Measurements from ENCODE around the gene EEFSEC.

Gene EEFSEC, protein sequence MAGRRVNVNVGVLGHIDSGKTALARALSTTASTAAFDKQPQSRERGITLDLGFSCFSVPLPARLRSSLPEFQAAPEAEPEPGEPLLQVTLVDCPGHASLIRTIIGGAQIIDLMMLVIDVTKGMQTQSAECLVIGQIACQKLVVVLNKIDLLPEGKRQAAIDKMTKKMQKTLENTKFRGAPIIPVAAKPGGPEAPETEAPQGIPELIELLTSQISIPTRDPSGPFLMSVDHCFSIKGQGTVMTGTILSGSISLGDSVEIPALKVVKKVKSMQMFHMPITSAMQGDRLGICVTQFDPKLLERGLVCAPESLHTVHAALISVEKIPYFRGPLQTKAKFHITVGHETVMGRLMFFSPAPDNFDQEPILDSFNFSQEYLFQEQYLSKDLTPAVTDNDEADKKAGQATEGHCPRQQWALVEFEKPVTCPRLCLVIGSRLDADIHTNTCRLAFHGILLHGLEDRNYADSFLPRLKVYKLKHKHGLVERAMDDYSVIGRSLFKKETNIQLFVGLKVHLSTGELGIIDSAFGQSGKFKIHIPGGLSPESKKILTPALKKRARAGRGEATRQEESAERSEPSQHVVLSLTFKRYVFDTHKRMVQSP

DNA sequence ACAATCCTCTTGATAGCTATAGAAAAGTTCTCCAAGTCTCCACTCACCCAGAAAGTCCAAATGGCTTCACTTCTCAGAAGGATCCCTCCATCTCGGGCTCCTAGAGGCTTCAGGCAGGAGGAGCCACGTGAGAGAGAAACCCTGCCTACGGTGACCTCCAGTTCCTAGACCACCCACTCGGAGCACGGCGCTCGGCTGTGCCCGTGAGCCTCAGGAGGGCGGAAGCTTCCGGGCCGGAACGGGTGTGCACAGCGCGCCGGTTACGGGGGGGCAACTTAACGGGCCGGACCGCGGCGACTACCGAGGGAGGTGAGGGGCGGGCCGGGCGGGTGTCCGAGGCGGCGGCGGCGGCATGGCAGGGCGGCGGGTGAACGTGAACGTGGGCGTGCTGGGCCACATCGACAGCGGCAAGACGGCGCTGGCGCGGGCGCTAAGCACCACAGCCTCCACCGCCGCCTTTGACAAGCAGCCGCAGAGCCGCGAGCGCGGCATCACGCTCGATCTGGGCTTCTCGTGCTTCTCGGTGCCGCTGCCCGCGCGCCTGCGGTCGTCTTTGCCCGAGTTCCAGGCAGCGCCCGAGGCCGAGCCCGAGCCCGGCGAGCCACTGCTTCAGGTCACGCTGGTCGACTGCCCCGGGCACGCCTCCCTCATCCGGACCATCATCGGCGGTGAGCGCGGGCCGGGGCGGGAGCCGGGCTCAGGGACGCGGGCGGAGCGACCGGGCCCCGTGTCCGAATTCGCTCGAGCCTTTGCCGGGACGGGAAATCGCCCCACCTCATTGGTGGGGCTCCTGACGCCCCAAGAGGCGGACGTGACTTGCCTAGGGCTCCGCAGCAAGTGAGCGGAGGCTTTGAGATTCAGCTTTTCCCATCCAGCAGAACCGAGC is at the start of gene EEFSEC:
Gene EEFSEC, plus strand, starts transcription at position 326 of the 886 bp plus-strand sequence. Its CDS starts 27 bp downstream, at position 353.
- peak; percentile 85 for DNase-seq

DNA sequence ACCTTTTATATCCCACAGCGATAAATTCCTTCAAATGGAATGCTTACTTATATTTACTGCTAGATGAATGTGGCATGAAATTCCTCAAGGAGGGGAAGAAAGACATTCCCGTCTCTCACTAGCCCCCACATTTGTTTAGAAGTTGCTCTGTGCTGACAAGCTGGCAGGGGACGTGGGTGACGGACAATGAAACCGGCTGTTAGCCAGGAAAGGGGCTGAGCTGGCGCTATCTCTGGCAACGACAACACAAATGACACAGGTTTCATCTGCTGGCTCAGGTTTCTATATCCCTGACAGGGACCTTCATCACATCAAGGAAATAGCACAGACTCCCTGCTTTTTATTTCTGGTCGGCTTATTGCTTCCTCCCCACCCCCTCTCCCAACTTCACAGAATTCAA is 45.4 kb upstream of the EEFSEC start:
- no peak for DNase-seq

- DNase-seq = no peak
These were observed 42.1 kb upstream of the EEFSEC start for GRCh38 chr3:128111147-128111546.

DNA sequence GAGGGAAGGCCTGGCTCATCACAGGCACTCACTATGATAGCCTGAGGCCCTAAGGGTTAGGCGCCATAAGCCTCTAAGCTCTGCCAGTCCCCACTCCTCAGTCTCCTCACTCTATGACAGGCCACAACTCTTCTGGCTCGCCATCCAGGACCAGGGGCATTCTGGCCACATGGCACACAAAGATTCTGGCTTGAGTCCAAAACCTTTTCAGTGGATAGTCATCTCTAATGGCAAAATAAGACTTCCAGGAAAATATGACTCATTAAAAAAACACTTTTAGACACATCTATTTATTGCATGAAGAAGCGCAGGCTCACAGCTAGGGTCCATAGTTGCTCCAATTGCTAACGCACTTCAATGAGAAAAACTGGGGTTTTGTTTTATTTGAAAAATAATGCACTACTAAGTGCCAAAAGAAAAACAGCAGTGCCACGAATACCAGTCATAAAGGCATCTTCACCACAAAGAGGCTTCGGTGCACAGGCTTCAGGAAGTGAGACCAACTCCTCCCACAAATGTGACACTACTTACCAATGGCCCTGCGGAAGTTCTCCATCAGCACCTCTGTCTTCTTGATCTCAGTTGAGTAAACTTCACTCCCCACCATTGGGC is 40.8 kb upstream of the EEFSEC start:
- peak; percentile 83 for DNase-seq

DNA sequence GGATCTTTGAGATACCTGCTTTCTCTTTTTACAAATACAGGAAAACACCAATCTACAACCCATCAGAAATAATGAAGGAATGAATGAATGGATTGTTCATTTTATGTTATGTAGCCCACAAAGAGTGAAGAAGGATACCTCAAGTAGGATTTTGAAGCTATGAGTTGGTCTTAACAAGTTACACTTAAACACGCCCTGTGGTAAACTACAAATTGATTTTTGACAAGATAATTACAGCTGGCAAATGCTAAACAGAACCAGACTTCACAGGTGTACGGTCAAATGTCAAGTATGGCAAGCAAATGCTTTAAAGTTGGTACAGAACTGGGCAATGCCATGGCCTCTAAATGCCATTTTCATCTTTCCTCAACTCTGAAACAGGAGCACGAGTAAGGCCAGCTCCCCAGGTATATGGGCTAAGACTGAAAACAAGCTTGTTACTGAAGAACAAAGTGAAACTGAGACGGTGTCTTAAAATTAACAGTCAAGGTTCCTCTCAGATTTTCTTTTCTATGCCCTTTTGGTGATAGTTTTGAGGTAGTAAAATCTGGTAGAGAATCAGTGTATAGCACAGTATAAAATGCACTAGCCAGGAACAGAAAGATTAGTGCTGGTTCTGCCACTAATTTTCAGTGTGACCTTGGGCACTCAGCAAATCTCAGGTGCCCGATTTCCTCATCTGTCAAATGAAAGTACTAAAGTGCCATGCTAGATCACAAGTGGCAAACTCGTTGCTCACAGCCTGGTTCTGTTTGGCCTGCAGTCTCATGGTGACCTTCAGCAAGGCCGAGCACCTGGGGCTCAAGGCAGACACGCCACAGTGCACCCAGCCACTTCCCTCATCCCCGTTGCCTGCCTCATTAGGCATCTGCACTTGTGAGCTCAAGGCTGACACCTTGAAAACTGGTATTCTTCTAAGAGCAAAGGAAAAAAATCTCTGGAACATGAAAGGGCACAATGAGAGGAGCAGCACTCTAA is 39.2 kb upstream of the EEFSEC start:
- no peak for DNase-seq

GRCh38 chr3:128122013-128122412 is 31.3 kb upstream of the EEFSEC start:
- DNase-seq = no peak

GRCh38 chr3:128123156-128123537 is 30.1 kb upstream of the EEFSEC start:
- no peak for DNase-seq

- DNase-seq = peak; percentile 99
These were observed 29.5 kb upstream of the EEFSEC start, which contains the start of gene RUVBL1 for GRCh38 chr3:128123538-128124368. RUVBL1 (minus strand) TSS chr3:128123812; CDS start chr3:128123724, 88 bp downstream.

DNA sequence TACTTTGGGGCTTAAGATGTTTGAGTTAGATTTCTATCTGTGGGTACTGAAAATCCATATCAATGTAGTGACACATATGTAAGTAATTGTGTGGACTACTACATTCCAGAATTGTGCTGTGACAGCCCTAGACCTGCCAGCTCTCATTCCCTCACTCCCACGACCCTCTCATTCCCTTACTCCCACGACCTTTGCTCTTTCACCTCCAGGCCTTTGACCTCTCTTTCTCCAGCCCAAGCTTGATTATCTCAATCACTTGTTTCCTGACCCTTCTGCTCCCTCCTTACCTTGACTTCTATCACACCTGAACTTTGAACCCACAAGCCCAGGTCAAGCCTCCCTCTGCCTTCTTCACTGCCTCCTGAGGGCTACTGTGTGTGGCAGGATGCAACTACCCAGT is 26.0 kb upstream of the EEFSEC start:
- DNase-seq = no peak

DNA sequence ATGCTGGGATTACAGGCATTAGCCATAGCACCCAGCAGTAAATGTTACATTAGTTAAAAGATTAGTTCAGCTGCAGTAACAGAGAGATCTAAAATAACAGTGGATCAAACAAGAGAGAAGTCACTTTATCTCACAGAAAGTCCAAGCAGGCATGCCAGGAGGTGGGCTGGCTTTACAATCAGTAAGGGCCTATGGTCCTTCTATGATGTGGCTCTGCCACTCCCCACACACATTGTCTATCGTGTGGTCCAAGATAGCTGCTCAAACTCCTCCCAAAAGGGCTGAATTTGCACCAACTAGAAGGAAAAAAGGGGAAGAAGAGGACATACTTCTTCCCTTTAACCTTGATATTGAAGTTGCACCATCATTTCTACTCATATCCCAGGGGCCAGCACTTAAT is 25.0 kb upstream of the EEFSEC start:
- DNase-seq = no peak

GRCh38 chr3:128131897-128132646 is 21.2 kb upstream of the EEFSEC start:
- no peak for DNase-seq

GRCh38 chr3:128133273-128133883 is 19.9 kb upstream of the EEFSEC start:
- DNase-seq = peak; percentile 43

- DNase-seq = no peak
These were observed 9.8 kb upstream of the EEFSEC start for GRCh38 chr3:128143496-128143895.

DNA sequence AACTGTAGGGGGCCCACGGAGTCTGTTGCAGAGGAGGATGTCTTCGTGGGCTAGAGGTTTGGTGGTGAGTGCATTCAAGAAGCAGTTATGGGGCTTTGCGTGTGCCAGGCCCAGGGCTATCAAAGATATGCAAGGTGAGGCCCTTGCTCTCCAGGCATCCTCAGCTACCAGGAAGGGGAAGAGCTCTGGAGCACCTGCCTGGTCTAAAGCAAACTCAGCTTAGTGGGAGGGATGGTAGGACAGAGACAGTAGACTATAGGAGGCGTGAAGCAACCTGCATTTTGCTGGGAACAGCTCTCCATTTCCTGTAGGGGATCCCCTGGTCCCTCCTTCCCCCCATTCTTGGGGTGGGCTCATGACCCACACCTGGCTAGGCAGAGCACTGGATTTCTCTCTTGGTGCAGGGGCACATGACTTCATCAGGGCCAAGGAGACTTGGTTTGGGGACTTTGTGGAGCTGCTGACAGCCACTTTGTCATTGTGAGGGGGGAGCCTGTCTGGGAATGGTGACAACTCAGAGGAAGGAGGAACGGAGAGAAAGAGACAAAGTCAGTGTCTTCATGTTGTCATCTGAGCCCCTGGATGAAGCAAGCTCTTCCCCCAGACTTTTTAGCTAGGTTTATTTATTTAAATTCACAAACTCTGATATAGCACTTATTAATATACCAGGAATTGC is 8.6 kb upstream of the EEFSEC start:
- DNase-seq = no peak

DNA sequence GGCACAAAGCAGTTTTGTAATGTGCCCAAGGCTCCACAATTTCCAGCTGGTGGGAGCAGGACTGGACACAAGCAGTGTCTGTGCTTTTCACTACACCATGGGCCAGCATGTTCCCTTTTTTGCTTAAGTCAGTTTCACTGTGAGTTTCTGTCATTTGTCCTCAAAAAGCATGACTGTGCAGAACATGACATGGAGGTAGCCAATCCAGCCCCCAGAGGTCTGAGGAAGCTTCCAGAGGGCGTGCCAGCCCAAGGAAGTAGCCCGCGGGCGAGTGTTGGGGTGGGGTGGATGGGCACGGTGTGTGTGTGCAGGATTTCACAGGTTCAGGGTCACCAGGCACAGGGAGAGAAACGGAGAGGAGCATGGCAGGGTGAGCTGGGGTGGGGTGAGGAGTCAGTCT is 8.0 kb upstream of the EEFSEC start:
- DNase-seq = no peak

DNA sequence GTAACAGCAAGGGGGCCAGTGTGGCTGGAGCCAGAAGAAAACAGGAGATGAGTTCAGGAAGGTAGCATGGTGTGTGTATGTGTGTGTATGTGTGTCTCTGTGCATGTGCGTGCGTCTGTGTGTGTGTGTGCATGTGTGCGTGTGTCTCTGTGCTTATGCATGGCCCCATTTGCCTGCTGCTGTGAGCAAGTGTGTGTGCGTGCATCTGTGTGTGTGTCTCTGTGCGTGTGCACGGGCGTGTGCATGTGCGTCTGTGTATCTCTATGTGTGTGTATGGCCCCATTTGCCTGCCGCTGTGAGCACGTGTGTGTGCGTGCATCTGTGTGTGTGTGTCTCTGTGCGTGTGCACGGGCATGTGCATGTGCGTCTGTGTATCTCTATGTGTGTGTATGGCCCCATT is 7.1 kb upstream of the EEFSEC start:
- no peak for DNase-seq

DNA sequence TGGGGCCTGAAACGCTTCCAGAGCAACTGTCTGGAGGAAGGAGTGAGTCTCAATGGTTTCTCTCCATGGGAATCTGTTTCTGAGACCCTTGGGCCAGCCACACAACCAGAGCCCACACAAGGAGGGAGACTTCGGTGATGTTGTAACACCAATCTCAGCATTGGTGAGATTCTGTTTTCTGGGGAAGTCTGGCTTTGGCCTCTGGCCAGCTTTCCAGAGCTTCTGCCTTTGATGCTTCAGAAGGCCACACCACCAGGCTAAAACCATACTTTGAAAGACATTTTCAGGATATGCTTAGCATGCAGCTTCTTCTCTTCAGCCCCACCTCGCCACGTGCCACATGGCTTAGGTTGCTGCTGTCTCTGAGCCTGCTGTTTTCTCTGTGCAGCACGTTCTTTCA is 3.6 kb upstream of the EEFSEC start:
- no peak for DNase-seq

DNA sequence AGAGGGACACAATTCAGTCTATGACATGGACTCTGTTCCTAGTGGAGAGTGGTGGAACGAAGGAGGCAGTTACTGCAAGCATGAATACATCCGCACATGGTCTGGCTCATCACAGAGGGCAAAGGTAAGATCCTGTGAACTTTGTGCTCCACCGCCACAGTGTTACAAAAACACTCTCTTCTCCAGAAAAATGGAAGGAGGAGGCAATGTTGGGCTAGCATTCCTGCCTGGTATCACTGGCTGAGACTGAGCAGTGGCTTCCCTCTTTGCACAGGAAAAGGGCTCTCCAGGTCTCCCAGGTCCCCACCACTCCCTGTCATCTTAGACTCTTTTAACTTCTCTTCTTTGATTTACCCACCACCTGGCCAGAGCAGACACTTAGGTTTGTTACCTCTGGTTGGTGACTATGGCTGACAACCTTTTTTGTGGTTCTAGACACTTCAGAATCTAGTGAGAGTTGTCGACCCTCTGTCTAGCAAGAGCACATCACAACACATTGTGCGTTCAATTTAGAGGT is 1.5 kb upstream of the EEFSEC start:
- DNase-seq = no peak

All from activated CD4-positive, alpha-beta T cell treated with anti-CD3 and anti-CD28 coated beads, Interleukin-2, amount 50 U/mL, for 16 hours (primary cell).